Renal cortex interstitium (tissue), 11 donors: ENCODE data around the gene SF3A2. TPM values are rescaled to one million over a fixed set of nuclear protein-coding genes. Genes with fewer than 3 reads are reported as not detected.

ENCODE experiments used
- DNase-seq, 11 donors: peaks; one replicate each; pipeline ENCODE4 v3.0.0-alpha.2; 2013; ENCODE audit warnings: low read depth in 9 of 11, low spot score in 4 of 11; ENCODE audit errors: extremely low read depth in 1 of 11
- polyA plus RNA-seq, 3 donors: library from polyadenylated mRNA; unstranded; fragments of 120-200 nt; gene quantifications; one replicate each; pipeline ENCODE4 v1.2.1, GENCODE V29; 2013; ENCODE audit not compliant: insufficient read length in 3 of 3

The SF3A2 gene
- polyA plus RNA-seq, 3 donors, result 63.2 to 93.5 (median 83.5) TPM

DNA sequence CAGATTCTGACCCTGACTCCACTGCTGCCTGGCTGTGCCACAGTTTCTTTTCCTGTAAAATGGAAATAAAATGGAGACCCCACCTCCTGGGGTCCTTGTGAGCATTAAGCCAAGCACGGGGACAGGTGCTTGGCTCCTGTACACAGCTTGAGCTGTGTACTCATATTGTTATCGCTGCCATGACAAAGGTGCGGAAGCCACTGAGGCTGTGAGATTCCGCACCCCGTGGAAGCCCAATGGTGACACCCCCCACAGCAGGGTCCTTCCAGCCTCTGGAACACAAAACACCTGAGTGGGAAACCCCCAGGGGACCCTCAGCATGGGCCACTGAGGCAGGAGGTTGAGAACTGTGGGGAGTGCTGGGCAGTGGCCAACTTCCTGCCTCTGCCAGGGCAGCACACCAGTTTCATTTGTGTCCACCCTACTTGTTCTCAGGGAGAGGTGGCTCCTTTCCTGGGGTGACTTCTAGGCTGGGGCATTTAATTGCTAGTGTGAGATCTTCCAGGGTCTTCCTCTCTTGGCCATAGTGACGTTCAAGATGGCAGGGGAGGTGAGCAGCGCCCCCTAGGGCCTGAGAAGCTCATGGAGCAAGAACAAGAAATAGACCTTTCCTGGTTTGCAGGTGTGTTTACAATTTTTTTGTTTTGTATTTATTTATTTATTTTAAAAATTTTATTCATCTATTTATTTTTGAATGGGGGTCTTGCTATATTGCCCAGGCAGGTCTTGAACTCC, 25.0 kb downstream of the SF3A2 start:
- DNase-seq, result no peak

DNA sequence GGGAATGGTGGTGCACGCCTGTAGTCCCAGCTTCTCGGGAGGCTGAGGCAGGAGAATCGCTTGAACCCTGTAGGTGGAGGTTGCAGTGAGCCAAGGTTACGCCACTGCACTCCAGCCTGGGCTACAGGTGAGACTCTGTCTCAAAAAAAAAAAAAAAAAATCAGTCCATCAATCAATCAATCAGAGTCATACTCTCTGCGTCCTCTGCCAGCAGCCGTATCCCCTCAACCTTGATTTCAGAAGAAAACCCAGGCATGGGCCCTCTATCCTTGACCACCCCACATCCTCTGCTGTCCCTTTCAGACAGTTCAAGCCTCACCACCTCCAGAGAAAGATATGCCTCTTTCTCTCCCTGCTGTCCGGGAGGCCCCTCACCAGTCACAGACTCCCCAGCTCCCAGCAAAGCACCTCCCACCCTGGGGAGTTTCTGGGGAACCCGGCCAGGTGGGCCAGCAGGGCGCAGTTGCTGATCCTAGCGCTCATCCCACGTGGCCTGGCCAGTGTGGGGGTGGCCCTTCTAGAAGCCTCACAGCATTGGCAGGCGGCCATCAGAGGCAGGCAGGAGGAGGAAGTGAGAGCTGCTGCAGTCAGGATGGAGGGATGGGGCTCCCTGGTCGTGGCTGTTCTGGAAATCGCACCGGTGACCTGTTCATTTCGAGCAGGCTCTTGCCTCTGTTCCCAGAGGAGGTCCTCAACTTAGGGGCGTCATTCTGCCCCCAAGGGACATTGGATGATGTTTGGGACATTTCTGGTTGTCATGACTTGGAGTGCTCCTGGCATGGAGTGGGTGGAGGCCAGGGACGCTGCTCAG, 29.8 kb downstream of the SF3A2 start:
- no peak for DNase-seq

DNA sequence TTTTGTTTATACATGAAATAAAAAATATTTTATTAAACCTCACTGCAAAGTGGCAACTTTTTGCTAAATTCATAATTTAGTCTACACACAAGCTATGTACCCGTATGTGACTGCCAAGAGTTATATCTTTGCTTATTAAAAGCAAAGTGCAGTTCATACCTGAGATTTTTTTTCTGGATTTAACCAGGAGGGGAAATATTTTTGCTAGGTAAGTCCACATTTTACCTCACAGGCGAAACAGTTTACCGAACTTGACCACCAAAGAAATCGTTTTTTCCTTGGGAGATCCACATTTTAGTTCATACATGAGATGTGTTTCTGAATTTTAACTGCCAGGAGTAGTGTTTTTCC, 31.8 kb downstream of the SF3A2 start:
- DNase-seq, result no peak

DNA sequence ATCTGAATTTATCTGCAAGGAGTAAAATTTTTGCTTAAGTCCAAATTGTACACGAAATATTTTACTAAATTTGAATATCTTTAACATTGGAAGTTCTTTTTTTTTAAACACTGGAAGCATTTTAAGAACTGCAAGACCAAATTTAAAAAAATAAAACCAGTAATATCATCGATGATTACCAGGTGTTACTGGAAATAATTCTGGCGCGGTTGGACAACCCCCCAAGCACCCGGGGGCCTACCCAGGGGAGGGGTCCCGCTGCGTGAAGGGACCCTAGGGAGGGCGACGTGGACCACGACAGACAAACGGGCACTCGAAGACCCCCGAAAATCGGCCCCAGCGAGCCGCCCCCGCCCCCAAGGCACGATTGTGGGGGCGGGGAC, 32.2 kb downstream of the SF3A2 start:
- no peak for DNase-seq

DNA sequence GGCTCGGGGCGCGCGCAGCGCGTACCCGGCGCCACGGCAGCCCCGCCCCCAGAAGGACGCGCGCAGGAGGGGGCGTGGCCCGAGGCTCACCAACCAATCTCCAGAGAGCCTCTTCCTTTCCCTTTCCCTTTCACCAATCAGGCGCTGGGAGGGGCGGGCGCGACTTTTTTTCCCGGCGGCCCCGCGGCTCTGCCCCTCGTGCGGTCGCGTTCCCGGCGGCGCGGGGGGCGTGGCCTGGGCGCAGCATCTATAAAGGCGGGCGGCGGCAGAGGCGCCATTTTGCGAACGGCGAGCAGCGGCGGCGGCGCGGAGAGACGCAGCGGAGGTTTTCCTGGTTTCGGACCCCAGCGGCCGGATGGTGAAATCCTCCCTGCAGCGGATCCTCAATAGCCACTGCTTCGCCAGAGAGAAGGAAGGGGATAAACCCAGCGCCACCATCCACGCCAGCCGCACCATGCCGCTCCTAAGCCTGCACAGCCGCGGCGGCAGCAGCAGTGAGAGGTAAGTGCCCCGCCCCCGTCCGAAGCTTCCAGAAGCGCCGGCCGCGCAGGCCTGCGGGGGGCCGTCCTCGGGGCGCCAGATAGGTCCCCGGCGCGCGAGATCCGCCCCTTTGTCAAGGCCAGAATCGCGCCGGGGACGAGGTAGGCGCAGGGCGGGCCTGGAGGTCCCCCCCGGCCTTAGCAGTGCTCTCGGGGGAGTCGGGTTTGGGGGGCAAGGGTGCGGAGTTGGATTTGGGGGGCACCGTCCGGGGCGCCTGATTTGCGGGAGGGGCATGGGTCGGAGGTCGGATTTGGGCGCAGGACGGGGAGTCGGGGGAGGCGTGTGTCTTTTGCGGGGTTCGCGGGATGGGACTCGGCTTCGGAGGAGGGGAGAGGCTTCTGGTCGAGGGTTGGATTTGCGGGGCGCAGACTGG, 32.9 kb downstream of the SF3A2 start:
- peak; percentile 85 to 97 (median 93) for DNase-seq

DNA sequence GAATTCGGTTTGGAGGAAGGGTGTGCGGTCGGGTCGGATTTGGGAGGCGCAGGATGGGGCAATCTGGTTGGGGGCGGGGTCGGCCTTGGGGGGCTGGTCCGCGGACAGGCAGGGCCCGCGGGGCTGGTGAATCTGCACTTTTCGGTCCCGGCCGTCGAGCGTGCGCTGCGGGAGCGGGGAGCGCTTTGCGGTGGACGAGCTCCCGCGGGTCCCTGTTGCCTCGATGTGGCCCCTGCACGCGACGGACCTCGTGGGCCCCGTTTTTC, 33.5 kb downstream of the SF3A2 start:
- no peak for DNase-seq

DNA sequence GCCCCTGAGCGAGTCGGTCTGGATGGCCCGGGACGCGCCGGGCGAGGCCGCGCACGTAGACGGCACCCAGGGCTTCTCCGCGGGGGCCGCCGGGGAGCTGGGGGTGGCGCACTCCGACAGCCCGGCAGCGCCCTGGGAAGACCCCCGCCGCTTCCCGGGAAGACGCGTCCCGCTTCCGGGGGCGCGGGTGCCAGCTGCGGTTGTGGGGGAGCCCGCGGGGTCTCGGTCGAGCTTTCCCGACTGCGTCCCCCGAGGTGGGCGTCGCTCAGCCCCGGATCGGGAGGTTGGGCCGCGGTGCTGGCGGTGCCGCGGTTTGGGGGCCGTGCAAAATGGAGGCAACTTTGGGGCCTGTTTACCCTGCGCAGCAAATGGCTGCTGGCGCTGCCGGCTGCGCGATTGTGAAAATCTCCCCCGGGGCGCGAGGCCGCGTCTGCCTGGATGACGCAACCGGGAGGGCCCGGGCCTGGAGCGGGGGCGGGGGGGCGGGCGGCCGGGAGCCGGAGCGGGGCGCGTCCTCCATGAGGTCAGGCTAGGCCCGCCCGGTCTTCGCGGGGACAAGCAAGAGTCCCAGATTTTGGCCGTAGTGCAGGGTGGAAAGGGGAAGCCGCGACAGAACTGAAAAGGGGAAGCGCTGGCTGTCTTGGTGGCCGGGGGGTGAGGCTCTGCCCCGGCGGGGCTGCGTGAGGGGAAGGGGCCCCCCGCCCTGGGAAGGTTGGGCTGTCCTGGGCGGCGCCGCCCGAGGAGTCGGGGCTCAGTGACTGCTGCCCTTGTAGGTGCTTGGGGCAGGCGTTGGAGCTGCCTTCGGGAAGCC, 34.0 kb downstream of the SF3A2 start:
- DNase-seq, result no peak

DNA sequence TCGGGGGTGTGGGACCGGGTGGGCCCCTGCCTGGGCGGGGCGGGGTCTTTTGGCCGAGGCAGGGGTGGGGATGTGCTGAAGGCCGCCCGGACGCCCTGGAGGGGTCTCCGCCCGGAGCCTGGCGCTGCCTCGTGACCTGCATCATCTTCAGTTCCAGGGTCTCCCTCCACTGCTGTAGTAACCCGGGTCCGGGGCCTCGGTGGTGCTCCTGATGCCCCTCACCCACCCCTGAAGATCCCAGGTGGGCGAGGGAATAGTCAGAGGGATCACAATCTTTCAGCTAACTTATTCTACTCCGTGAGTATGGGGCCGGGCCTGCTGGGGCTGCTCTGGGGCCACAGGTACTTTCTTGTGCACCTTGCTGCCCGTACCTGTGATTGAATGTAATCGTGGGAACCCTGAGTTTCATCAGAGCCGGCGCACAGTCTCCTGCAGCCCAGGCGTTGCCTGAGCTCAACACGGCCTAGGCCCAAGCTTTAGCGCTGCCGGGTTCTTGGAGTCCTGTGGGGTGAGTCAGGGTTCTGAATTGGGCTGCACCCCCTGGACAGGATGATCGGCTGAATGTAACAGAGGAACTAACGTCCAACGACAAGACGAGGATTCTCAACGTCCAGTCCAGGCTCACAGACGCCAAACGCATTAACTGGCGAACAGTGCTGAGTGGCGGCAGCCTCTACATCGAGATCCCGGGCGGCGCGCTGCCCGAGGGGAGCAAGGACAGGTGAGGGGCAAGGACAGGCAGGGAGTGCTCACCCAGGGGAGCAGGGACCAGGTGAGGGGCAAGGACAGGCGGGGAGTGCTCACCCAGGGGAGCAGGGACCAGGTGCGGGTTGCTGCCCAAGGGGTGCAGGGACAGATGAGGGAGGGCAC, 34.8 kb downstream of the SF3A2 start:
- DNase-seq, result no peak

DNA sequence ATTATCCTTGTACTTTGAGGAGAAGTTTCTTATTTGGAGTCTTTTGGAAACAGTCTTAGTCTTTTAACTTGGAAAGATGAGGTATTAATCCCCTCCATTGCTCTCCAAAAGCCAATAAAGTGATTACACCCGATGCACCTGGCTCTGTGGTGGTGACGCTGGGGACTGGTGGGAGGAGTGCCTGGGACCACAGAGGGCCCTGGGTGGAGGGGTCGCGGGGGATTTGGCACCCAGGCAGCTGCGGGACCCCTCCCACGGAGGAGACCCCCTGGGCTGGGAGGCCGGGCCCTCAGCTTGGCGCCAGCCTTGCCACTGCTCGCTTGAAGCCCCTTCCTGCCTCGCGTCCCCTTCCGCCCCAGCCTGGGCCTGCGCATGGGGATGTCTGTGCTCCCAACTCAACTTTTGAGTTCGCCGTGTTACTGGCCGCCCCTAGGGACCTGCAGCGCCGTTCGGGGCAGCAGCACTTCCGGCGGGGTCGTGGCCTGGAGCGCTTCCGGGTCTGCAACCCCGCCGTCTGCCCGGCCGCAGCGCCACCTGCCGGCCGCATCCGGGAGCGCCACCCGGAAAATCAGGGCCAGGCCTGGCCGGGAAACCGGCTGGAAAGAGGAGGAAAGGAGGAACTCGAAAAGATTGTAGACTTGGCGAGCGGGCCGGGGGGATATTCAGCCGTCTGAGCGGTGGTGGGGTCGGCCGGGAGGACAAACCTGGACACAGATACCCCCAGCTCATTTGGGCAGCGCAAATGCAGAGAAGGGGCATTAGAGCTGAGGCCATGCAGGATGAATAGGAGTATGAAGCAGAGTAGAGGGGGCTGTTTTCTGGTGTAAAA, 36.9 kb downstream of the SF3A2 start:
- DNase-seq, result peak in 1 of 11 donors; percentile 52

DNA sequence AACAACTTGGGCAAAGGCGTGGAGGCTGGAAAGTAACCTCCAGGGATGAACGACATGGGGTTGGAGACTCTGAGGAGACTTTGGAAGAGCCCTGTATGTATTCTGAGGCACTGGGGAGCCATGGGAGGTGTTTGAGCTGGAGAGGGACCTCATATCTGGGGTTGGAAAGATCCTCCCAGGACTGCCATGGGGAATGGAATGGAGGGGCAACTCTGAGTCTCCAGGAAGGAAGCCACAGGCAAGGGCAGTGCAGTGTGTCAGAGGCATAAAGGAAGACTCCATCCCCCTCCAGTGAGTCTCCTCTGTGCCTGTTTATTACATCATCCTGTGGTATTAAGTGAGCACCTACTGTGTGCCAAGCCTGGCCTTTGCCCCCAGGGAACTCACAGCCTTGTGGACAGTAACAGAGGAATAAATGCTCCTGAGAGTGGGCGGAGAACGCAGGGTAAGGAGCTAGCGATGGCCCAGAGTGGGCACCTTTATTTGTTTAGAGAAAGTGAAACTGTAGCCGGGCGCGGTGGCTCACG, 37.6 kb downstream of the SF3A2 start:
- no peak for DNase-seq

DNA sequence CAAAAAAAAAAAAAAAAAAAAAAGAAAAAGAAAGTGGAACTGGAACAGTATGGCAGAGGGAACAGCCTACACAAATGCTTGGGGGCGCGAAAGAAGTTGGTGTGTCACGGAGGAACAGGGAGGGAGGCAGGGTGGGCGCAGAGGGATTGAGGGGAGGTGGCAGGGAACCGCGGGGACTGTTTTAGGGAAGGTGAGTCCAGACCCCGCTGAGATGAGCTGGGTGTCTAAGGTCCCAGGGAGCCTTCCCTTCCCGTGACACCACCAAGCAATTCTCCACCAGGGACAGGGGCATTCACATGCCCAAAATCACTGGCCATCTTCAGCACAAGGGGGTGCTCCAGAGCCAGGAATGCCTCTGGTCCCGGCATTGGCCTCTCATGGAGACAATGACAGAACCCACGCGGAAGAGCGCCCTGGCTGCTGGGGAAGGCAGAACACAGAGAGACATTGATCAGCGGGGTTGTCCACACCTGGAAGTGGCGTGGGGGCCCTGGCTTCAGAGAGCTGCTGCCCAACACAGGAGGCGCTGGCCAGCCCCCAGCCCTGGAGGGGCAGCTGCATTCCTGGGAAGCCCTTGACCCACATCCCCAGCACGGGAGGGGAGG, 38.4 kb downstream of the SF3A2 start:
- no peak for DNase-seq

DNA sequence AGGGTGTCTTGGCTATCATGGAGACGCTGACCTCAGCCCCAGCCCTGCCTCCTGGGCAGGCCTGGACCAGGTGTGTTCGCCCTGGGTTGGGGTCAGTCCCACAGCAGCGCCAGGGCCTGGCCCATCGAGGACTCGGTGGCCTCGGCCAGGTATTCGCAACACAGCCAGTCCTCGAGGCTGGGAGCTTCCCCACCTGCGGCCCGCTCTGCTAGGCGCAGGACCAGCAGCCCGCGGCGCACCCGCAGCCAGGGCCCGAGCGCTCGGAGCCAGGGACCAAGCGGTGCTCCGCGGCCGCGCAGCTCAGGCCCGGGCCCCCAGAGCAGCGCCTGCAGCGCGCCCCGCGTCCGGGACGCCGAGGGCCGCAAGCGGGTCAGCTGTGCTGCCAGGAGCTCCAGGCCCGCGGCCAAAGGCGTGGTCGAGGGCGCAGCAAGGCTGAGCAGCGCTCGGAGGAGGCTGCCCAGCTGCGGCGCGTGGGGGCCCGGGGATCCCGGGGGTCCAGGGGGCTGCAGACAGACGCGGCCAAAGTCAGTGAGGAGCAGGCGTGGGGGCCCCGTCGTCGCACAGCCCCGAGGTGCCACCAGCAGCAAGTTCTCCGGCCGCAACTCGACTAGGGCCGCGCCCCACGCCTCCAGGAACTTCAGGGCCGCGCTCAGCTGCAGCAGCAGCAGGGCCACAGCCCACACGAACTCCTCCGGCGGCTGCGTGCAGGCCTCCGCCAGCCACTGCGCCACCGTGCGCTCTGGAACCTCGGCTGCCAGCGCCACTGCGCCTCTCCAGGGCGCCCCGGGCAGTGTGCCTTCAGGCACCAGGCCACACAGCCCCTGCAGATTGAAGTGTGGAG, 39.2 kb downstream of the SF3A2 start:
- no peak for DNase-seq

DNA sequence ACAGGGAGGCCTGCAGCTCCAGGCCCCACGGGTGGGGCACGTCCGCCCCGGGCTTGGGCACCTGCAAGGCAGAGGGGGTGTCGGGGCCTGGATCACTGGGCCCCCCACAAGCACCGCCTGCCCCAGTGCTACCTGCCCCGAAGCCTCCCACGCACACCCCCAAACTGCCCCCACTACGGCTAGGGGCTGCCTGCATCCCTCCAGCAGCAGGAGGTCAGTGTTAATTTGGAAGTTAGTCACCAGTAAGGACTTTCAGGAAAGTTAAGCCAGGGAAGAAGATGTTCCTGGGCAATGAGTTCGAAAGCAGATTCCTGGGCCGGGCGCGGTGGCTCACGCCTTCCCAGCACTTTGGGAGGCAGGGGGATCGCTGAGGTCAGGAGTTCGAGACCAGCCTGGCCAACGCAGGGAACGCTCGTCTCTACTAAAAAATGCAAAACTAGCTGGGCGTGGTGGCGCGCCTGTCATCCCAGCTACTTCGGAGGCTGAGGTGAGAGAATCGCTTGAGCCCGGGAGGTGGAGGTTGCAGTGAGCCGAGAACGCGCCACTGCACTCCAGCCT, 39.9 kb downstream of the SF3A2 start:
- no peak for DNase-seq

DNA sequence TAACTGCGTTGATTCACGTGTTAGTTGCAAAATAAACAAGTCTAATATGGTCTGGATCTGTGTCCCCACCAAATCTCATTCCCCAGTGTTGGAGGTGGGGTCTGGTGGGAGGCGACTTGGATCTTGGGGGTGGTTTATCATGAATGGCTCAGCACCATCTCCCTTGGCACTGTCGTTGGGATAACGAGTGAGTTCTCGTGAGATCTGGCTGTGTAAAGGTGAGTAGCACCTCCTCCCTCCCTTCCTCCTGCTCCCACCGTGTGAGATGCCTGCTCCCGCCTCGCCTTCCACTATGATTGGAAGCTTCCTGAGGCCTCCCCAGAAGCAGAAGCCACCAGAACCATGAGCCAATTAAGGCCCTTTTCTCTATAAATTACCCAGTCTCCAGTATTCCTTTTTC, 40.5 kb downstream of the SF3A2 start:
- DNase-seq, result no peak

DNA sequence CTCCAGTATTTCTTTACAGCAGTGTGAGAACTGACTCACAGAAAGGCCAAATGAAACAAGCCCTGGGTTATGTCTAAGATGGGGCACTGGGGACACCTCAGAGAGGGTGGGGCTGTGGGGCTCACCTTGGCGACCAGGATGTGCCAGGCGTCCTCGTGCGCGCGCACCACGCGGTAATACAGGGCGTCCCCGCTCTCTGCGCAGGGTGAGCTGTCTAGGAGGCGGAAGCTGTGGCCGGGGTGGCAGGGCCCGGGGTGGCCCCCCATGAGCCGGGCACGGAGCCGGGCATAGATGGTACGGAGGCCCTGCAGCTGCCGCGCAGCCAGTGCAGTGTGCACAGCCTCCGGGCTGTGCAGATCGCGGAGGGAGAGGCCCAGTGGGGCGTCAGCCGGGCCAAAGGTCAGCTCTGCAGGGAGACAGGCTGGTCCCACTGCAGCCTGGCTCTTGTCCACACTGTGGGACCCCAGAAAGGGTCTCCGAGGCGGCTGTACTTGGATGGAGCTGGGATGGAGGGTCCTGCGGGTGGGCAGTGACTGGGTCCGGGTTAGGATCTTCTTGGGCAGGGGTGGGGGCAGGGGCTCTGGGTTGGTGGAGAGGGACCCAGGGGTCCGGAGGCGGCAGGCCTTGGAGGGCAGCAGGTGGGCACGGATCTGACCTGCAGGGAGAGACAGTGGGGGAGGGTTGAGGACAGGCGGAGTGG, 42.0 kb downstream of the SF3A2 start:
- no peak for DNase-seq
